OCI-LY3 (cell line): Measurements from ENCODE around the gene SPATS2.

Experiments used
- H2AFZ ChIP-seq: fragments of 200-600, 300-600 bp; shearing (Covaris generic); 2 replicates; pipeline ENCODE4 v1.6.0; 2014; ENCODE audit warnings: antibody characterized with exemption, low read depth, low read length
- H3K27ac ChIP-seq: fragments of 200-600, 300-600 bp; sonication (generic); 2 replicates; pipeline ENCODE4 v1.5.1; 2014; ENCODE audit warnings: mild to moderate bottlenecking, low read length, moderate library complexity, mixed read lengths
- H3K27me3 ChIP-seq: fragments of 200-600, 300-600 bp; sonication (generic); 2 replicates; pipeline ENCODE4 v1.6.1; 2014; ENCODE audit warnings: low read depth, low read length, mixed read lengths
- H3K36me3 ChIP-seq: fragments of 200-600, 300-600 bp; sonication (generic); replicated peaks from 2 replicates; pipeline ENCODE3; 2014; ENCODE audit warnings: low read depth, low read length, mixed read lengths
- H3K4me1 ChIP-seq: fragments of 300-600, 200-600 bp; sonication (generic); 2 replicates; pipeline ENCODE4 v1.6.1; 2014; ENCODE audit warnings: low read length, mixed read lengths
- H3K4me2 ChIP-seq: fragments of 200-600, 300-600 bp; sonication (generic); 2 replicates; pipeline ENCODE4 v1.6.1; 2014; ENCODE audit warnings: low read length, mixed read lengths
- H3K4me3 ChIP-seq: fragments of 300-600, 200-600 bp; sonication (generic); 2 replicates; pipeline ENCODE4 v1.5.1; 2014; ENCODE audit warnings: antibody characterized with exemption, mild to moderate bottlenecking, low read length, moderate library complexity
- H3K79me2 ChIP-seq: fragments of 300-600, 200-600 bp; shearing (Covaris generic); 2 replicates; pipeline ENCODE4 v1.6.1; 2014; ENCODE audit warnings: mild to moderate bottlenecking, low read length, mixed read lengths
- H3K9ac ChIP-seq: fragments of 300-600, 200-600 bp; shearing (Covaris generic); 2 replicates; pipeline ENCODE4 v1.6.0; 2014; ENCODE audit warnings: mild to moderate bottlenecking, low read length, moderate library complexity
- H3K9me3 ChIP-seq: fragments of 200-600, 300-600 bp; shearing (Covaris generic); 2 replicates; pipeline ENCODE4 v1.6.1; 2014; ENCODE audit warnings: low read length, mixed read lengths; ENCODE audit not compliant: insufficient read depth
- H4K20me1 ChIP-seq: fragments of 200-600, 300-600 bp; sonication (generic); 2 replicates; pipeline ENCODE4 v1.6.1; 2016; ENCODE audit warnings: low read length, mixed read lengths; ENCODE audit not compliant: insufficient read depth
- CTCF ChIP-seq: fragments of 200-600, 300-600 bp; sonication (generic); IDR thresholded peaks from 2 replicates; pipeline ENCODE4 v1.5.1; 2014; ENCODE audit warnings: antibody characterized with exemption, low read length, low read depth
- EZH2phosphoT487 ChIP-seq: fragments of 200-600 bp; shearing (Covaris generic); IDR thresholded peaks from 2 replicates; pipeline ENCODE4 v1.6.1; 2018; ENCODE audit warnings: antibody characterized with exemption, mixed run types, low read depth

SPATS2 gene

GRCh38 chr12:49328816-49329215 lies 38.4 kb upstream of the SPATS2 start:
- H3K27me3 ChIP-seq = no peaks in the 10 kb centered on the region
- no peak overlapping the region for H3K4me2 ChIP-seq
- H3K9ac ChIP-seq = no peak overlapping the region
- H3K9me3 ChIP-seq = no peaks in the 10 kb centered on the region
- H2AFZ ChIP-seq = no peak overlapping the region
- peaks cover 3% of the 10 kb centered on the region; the same call in 1 of the 2 replicates for H3K4me1 ChIP-seq
- no peaks in the 10 kb centered on the region for H4K20me1 ChIP-seq
- H3K4me3 ChIP-seq = no peak overlapping the region
- TF ChIP-seq EZH2phosphoT487 = no peak
- TF ChIP-seq CTCF = no peak
- H3K79me2 ChIP-seq = peaks cover 3% of the 10 kb centered on the region
- no peak overlapping the region for H3K27ac ChIP-seq
- peaks cover 35% of the 10 kb centered on the region for H3K36me3 ChIP-seq

- Histone ChIP-seq H3K27ac (no peak overlapping the region), H3K27me3 (no peaks in the 10 kb centered on the region), H2AFZ (no peak overlapping the region), H3K9ac (no peak overlapping the region), H3K36me3 (peaks cover 35% of the 10 kb centered on the region), H3K79me2 (no peaks in the 10 kb centered on the region), H4K20me1 (no peaks in the 10 kb centered on the region), H3K9me3 (no peaks in the 10 kb centered on the region), H3K4me3 (no peak overlapping the region), H3K4me2 (no peak overlapping the region), H3K4me1 (no peaks in the 10 kb centered on the region)
- no peak for TF ChIP-seq EZH2phosphoT487
- TF ChIP-seq CTCF = no peak
Observed at GRCh38 chr12:49330032-49330619, 37.1 kb upstream of the SPATS2 start.

- TF ChIP-seq EZH2phosphoT487 = no peak
- H3K4me2 ChIP-seq = no peak overlapping the region
- H3K27me3 ChIP-seq = no peaks in the 10 kb centered on the region
- H3K9ac ChIP-seq = no peak overlapping the region
- no peak overlapping the region for H2AFZ ChIP-seq
- no peaks in the 10 kb centered on the region for H4K20me1 ChIP-seq
- peaks cover 29% of the 10 kb centered on the region for H3K36me3 ChIP-seq
- H3K9me3 ChIP-seq = no peaks in the 10 kb centered on the region
- no peak overlapping the region for H3K4me3 ChIP-seq
- H3K27ac ChIP-seq = no peak overlapping the region
- no peaks in the 10 kb centered on the region for H3K4me1 ChIP-seq
- H3K79me2 ChIP-seq = no peaks in the 10 kb centered on the region
Observed at GRCh38 chr12:49330631-49331379, 36.5 kb upstream of the SPATS2 start.

- no peak overlapping the region for H3K4me3 ChIP-seq
- H3K79me2 ChIP-seq = no peaks in the 10 kb centered on the region
- H3K9ac ChIP-seq = no peak overlapping the region
- no peak overlapping the region for H2AFZ ChIP-seq
- TF ChIP-seq EZH2phosphoT487 (no peak), CTCF (peak; percentile 44)
- H3K4me2 ChIP-seq = no peak overlapping the region
- H3K36me3 ChIP-seq = peaks cover 21% of the 10 kb centered on the region
- H3K27me3 ChIP-seq = no peaks in the 10 kb centered on the region
- no peaks in the 10 kb centered on the region for H3K4me1 ChIP-seq
- no peaks in the 10 kb centered on the region for H4K20me1 ChIP-seq
- H3K27ac ChIP-seq = no peak overlapping the region
- H3K9me3 ChIP-seq = no peaks in the 10 kb centered on the region
Observed at GRCh38 chr12:49331380-49332222, 35.7 kb upstream of the SPATS2 start.
